HG03095 (cell line): ENCODE measurements around the gene ANGPT4.
"Not testable (repeated sequence)": the region's sequence is repeated elsewhere in the genome, so short reads cannot be mapped to it uniquely, and the experiment has no call there.

Experiments
- ATAC-seq: cut with Tn5 transposase; IDR thresholded peaks from one replicate; pipeline ENCODE4 v1.9.1; 2021; ENCODE audit warnings: moderate library complexity; ENCODE audit not compliant: unreplicated experiment

The ANGPT4 gene

GRCh38 chr20:830011-830521, 86.1 kb downstream of the ANGPT4 start:
- ATAC-seq: no peak

DNA sequence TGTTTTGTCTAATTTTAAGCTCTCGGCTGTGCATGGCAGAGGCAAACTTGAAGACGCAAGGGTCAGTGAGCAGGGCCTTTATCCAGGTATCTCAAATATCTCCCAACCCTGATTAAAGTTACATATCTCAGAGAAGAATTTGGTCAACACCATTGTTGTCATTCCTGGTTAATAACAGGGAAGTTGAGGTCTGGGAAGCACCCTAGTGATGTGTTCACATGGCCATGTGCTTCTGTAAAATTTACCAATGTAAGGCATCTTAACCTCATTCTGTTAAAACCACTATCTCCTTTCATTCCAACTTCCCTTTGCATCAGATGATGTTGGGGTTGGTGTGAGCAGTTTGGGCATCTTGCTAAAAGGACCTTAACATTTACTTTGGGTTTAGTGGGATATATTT, 86.6 kb downstream of the ANGPT4 start:
- ATAC-seq: no peak

DNA sequence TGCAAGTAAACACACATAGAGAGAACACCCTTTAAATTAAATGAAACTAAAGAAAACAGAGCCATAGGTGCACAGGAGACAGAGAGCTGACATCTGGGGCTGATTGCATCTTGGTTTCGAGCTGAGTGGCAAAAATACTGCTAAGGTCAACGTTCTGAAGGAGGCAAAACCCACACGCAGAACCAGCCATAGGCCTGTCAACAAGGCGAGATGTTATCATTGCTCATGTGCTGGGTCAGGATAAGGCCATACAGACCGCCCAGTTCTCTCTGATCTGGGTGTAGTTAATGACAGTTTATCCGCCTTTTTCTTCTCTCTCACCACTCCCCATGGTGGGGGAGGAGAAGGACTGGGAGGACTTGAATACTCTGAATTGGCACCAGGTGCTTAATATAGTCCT, 87.1 kb downstream of the ANGPT4 start:
- no peak for ATAC-seq

GRCh38 chr20:827981-828380, 88.2 kb downstream of the ANGPT4 start:
- not testable (repeated sequence) for ATAC-seq

DNA sequence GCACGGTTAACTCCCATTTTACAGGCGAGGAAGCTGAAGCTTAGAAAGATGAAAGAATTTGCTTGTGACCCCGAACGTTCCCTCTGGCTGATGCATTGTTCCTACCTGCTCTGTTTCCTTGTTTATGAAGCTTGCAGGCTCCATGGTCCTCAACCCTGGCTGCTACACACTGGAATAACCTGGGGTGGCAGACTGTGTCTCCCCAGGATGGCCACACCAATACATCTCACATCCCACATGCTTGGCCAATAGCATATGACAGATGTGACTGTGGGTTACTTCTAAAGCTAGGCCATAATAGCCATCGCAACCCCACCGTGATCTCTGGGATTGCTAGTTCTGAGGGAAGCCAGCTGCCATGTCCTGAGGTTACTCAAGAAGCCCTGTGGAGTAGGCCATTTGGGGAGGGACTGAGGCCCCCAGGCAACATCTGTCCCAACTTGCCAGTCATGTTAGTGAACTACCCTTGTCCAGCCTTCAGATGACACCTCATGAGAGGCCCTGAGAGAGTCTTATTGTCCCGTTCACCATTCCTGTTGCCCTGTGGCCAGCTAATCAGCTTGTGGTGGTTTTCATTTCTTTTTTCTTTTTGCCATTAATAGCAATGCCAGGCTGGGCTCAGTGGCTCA, 89.3 kb downstream of the ANGPT4 start:
- ATAC-seq: no peak

- ATAC-seq: no peak
Observed at GRCh38 chr20:825710-826421, 90.3 kb downstream of the ANGPT4 start.

GRCh38 chr20:824916-825315, 91.2 kb downstream of the ANGPT4 start:
- no peak for ATAC-seq

- ATAC-seq: no peak
Observed at GRCh38 chr20:824490-824889, 91.6 kb downstream of the ANGPT4 start.

DNA sequence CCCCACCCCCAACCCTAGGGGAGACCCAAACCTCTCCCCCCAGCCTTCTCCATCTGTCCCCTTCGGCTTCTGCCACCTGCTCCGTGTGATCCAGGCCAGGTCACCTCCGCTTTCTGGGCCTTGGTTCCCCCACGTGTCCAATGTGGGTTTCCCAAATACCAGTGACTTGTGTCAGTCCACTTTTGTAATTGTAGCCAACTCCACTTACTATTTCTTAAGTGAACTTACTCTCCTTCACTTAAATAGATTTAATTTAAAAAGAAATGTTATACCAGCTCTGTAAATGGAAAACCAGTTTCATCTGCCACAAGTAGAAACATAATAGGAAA, 92.6 kb downstream of the ANGPT4 start:
- no peak for ATAC-seq

- ATAC-seq: no peak
Observed at GRCh38 chr20:822651-823573, 93.2 kb downstream of the ANGPT4 start.

DNA sequence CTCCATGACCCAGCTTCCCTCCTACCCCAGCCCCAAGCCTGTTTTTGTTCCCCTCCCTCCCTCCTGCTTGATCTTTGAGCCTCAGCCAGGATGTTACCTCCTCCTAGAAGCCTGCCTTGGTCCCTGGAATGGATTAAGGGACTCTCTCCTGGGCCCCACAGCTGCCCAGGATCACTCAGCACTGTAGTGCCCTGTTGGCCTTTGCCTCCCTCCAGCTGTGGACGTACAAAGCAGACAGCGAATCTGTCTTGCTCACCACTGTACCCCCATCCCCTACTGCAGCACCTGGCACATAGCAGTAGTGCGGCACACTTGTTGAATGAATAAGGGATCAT, 94.4 kb downstream of the ANGPT4 start:
- no peak for ATAC-seq

DNA sequence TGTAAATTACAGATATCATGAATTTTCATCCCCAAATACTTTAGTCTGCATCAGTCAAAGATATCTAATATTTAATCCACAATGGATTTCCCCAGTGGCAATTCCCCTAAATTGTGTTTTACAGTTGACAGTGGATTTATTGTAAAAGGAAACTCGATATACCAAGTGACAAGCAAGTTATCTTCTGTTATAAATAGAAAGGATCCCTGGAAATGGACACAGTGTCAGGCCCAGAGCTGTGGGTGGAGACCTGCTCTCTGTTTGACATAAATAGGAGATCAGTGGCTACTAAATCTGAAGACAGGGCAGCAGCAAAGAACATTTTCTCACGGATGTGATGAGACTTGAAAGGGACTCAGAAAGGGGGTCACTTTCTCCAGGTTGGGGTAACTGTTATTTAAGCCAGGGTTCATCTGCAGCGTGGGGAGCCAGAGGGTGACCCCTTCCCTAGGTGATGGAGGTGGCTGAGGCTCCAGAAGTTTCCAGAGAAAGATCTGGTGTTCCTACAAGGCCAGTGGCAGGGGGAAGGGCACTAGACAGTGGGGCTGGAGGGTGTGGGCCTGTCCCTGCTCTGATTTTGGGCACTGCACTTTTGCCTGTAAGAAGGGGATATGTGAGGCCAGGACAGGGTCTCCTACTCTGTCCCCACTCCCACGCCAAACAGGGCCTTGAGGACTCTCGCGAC, 94.9 kb downstream of the ANGPT4 start:
- no peak for ATAC-seq

DNA sequence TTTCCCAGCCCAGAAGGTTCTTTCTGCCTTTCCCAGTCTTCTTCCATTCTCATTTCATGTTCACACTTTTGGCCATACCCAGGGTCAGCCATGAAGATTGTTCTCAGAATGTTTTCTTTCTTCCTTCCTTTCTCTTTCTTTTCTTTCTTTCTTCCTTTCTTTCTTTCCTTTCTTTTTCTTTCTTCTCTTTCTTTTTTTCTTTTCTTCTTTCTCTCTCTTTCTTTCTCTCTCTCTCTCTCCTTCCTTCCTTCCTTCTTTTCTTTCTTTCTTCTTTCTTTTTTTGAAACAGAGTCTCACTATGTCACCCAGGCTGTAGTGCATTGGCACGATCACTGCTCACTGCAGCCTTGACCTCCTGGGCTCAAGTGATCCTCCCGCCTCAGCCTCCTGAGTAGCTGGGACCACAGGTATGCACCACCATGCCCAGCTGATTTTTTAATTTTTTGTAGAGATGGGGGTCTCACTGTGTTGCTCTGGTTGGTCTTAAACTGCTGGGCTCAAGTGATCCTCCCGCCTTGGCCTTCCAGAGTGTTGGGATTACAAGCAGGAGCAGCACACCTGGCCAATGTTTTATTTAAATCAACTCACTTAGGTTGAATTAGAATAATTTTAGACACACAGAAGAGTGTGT, 95.7 kb downstream of the ANGPT4 start:
- ATAC-seq: no peak
